ENCODE results near the gene NAA11.

Gene NAA11

GRCh38 chr4:79370026-79370425 lies 44.2 kb upstream of the NAA11 start:
- Histone ChIP-seq H3K4me1 (ENCODE audit: control insufficient read depth, insufficient read depth, low read length) (no peaks in the 10 kb centered on the region), H3K36me3 (ENCODE audit: control insufficient read depth in 2 of 2, insufficient read depth in 1 of 2, low read length in 2 of 2) (no peaks in the 10 kb centered on the region), H3K4me3 (ENCODE audit: low read depth, low read length) (no peak overlapping the region), H3K27ac (ENCODE audit: extremely low read depth, low read depth, low read length) (no peak overlapping the region), H3K9me3 (ENCODE audit: control insufficient read depth, insufficient read depth, low read depth, low read length) (no peaks in the 10 kb centered on the region)
- TF ChIP-seq GLIS2 (tag by site-specific recombination; IDR thresholded peaks at IDR 0.05) (no peak), ZNF560 (tag by site-specific recombination; IDR thresholded peaks at IDR 0.05; ENCODE audit: borderline replicate concordance) (no peak), BCL11B (tag by site-specific recombination; IDR thresholded peaks at IDR 0.05; ENCODE audit: low read depth) (no peak), FEZF1 (tag by site-specific recombination; IDR thresholded peaks at IDR 0.05) (no peak), ZNF561 (tag by site-specific recombination; IDR thresholded peaks at IDR 0.05; ENCODE audit: borderline replicate concordance) (no peak), ZNF707 (tag by site-specific recombination; IDR thresholded peaks at IDR 0.05) (no peak), ZNF223 (tag by site-specific recombination; IDR thresholded peaks at IDR 0.05) (no peak), BCL6B (tag by site-specific recombination; IDR thresholded peaks at IDR 0.05) (no peak), SCRT1 (tag by site-specific recombination; IDR thresholded peaks at IDR 0.05; ENCODE audit: borderline replicate concordance) (no peak), ZBTB10 (tag by site-specific recombination; IDR thresholded peaks at IDR 0.05) (no peak), ZNF221 (tag by site-specific recombination; IDR thresholded peaks at IDR 0.05; ENCODE audit: borderline replicate concordance) (no peak), ZNF48 (tag by site-specific recombination; IDR thresholded peaks at IDR 0.05) (no peak), ZNF16 (tag by site-specific recombination; IDR thresholded peaks at IDR 0.05; ENCODE audit: low read depth) (no peak), ZNF138 (tag by site-specific recombination; IDR thresholded peaks at IDR 0.05; ENCODE audit: borderline replicate concordance) (no peak)
- CTCF ChIA-PET = no interaction called here
- POLR2A ChIA-PET = no interaction called here

- CTCF ChIA-PET = interaction anchor here (0.6 kb wide), 1 partner anchor 209 kb away, joined by 4 read pairs; no protein-coding TSS in a partner anchor
- no peaks in the 10 kb centered on the region for H3K9me3 ChIP-seq (ENCODE audit: control insufficient read depth, insufficient read depth, low read depth, low read length)
- POLR2A ChIA-PET = no interaction called here
- no peaks in the 10 kb centered on the region for H3K4me1 ChIP-seq (ENCODE audit: control insufficient read depth, insufficient read depth, low read length)
- H3K36me3 ChIP-seq (ENCODE audit: control insufficient read depth in 2 of 2, insufficient read depth in 1 of 2, low read length in 2 of 2) = no peaks in the 10 kb centered on the region
- no peak overlapping the region for H3K4me3 ChIP-seq (ENCODE audit: low read depth, low read length)
- H3K27ac ChIP-seq (ENCODE audit: extremely low read depth, low read depth, low read length) = no peak overlapping the region
- TF ChIP-seq ZNF302 (tag by site-specific recombination; IDR thresholded peaks at IDR 0.05; ENCODE audit: low read depth) (no peak), ZBTB21 (tag by site-specific recombination; IDR thresholded peaks at IDR 0.05) (no peak), ZNF26 (tag by site-specific recombination; IDR thresholded peaks at IDR 0.05) (no peak), ZFP3 (tag by site-specific recombination; IDR thresholded peaks at IDR 0.05; ENCODE audit: low read depth) (no peak), ZBTB11 (tag by site-specific recombination; conservative IDR thresholded peaks at IDR 0.05; ENCODE audit: low read depth) (no peak), ZNF664 (tag by site-specific recombination; IDR thresholded peaks at IDR 0.05) (no peak), ZNF707 (tag by site-specific recombination; IDR thresholded peaks at IDR 0.05) (no peak), ELK4 (IDR thresholded peaks at IDR 0.05; ENCODE audit: borderline replicate concordance, low read depth, low read length) (no peak), ZNF416 (tag by site-specific recombination; IDR thresholded peaks at IDR 0.05) (no peak), REPIN1 (tag by site-specific recombination; IDR thresholded peaks at IDR 0.05; ENCODE audit: low read depth) (no peak), ZNF391 (tag by site-specific recombination; IDR thresholded peaks at IDR 0.05; ENCODE audit: borderline replicate concordance, low read depth) (no peak)
Observed at GRCh38 chr4:79367096-79367495, 41.2 kb upstream of the NAA11 start.
